IPS DF 19.7 (cell line): ENCODE data around the gene HSDL1.

Source experiments
- DNase-seq: peaks from one replicate; pipeline ENCODE4 v3.0.0-alpha.2; 2013; ENCODE audit warnings: low read depth, low spot score

The HSDL1 gene

DNA sequence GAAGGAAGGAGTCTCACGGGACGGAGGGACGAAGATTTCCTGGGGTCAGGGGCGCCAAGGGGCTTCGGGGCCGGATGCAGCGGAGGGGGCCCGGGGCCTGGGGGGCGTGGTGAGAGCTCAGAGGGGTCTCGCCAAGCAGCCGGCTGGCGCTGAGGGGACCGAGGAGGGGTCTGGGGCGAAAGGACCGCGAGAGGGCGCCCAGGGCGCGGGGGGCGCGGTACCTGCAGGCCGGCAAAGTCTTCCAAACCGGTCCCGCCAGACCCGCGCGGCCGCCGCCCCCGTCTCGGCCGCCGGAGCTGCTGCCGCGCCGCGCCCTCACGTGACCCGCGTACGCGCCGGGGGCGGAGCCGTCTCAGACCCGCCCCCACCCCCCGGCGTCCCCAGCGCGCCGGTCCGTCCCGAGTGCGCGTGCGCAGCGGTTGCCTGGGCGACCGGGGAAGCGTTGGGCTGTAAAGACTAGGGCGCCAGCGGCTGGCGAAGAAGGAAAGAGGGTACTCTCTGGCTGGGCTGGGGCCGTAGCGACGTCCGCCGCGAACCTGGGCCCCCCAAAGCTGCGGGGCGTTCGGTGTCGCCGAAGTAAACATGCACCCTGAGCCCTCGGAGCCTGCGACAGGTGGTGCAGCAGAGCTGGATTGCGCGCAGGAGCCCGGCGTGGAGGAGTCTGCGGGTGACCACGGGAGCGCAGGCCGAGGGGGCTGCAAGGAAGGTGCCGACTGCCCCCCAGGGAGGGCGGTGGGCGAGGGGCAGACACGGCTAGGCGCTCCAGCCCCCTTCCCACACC, at the start of gene HSDL1, which contains the start of gene DNAAF1:
HSDL1 (minus strand) TSS at position 319 of the 781 bp plus-strand sequence. CDS start 13,856 bp downstream, outside the sequence.
DNAAF1 (plus strand) TSS at position 450 of the 781 bp plus-strand sequence; CDS start at position 583, 133 bp downstream.
- no peak for DNase-seq

DNA sequence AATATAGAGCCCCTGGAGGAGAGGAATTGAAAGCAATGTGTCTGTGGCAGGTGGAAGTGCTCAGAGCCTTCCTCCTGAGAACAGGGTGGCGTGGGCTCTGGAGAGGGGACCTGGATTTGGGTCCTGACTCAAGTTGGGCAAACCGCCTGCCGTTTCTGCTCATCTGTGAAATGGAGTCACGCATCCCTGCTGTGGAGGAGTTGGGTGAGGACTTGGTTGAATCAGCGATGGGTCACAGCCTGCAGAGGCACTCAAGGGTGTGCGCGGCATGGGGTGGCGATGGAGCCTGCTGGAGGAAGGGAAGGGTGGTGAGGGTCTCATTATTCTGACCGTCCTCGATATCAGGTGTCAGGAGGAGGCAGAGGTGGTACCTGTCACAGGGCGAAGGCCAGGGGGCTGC, 49.0 kb upstream of the HSDL1 start:
- DNase-seq = no peak

DNA sequence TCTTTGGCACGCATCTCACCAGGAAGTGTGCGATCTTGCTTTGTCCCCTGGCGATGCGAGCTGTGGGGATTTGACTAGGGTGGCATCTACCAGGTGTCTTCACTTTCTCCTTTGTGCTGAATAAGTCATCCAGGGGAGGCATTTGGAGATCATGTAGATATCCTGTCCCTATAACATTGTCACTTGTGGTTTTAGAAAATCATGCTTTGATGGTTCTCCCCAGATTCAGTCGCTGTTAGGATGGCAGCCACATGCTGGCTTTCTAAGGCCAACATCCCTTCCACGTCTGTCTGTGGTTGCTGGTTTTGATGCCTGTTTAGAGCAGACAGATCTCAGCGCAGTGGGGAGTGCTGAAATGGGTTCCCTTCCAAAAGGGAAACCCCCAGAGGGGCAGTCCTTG, 48.5 kb upstream of the HSDL1 start:
- no peak for DNase-seq

DNA sequence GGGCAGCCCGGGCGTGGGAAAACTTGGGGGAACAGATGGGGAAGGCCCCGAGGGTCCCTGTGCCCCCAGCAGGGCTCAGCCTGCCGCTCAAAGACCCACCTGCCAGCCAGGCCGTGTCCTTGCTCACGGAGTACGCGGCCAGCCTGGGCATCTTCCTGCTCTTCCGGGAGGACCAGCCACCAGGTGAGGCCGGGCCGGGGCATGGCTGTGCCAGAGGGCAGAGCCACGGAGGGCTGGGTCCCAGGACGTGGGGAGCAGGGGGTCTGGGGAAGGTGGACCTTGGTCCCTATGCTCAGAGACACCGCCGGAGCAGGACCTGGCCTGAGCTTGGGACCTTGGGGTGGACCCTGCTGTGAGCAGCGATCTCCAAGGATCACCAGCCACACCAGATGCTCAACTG, 46.5 kb upstream of the HSDL1 start:
- DNase-seq = no peak

- peak; percentile 47 for DNase-seq
These were observed 45.9 kb upstream of the HSDL1 start, which contains the start of gene ADAD2 for GRCh38 chr16:84190731-84191388. Gene ADAD2 (plus strand): TSS chr16:84191157. CDS start chr16:84191231, 74 bp downstream.

DNA sequence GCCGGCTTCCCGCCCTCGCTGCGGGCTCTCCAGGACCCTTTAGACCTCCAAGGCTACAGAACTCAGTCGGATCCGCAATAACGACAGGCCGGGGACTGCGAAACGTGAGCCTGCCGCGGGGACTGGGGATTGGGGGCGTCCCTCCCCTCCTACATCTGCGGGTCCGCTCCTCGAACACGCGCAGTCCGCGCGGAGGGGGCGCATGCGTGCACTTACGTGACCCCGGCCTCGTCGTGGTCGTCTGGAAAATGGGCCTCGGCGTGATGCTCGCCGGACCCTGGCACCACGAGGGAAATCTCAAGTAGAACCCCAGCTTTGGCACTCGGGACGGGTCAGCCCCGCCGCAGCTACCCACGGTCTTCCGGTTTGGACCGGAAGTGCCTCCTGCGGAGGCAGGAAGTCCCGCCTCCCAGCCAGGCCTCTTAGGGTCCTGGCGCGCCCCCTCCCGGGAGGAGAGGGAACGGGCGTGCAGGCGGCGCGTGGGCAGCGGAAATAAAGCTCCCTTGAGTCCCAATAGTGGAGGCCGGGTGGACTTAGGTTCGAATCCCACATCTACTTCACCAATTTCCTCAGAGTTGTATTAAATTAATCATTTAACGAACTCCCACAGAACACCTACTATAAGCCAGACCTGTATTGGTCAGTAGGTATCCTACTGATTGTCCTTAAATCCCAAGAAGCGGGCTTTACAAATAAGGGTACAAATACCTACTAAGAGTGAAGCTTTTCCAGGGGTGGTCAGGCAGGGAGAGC, 41.9 kb upstream of the HSDL1 start, which contains the start of gene TAF1C:
TAF1C (minus strand) TSS at position 373 of the 753 bp plus-strand sequence. CDS start 2,069 bp downstream, outside the sequence.
- DNase-seq = peak; percentile 48

DNA sequence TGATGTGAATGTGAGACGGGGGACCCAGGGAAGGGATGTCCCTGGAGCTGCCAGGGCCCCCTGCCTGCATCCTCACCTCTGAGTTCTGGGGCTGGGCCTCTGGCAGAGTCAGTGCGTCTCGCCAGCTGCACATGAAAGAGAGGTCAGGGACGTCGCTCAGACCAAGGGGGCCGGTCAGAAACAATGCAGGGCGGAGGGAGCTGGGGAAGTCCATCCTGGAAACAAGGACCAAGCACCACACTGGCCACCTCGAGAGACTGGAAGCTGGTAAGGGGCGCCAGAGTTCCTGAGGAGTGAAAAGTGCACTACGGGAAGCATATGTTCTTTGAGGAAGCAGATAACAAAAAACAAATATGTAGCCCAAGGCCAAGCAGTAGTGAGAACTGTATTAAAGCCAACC, 39.8 kb upstream of the HSDL1 start:
- DNase-seq = no peak

DNA sequence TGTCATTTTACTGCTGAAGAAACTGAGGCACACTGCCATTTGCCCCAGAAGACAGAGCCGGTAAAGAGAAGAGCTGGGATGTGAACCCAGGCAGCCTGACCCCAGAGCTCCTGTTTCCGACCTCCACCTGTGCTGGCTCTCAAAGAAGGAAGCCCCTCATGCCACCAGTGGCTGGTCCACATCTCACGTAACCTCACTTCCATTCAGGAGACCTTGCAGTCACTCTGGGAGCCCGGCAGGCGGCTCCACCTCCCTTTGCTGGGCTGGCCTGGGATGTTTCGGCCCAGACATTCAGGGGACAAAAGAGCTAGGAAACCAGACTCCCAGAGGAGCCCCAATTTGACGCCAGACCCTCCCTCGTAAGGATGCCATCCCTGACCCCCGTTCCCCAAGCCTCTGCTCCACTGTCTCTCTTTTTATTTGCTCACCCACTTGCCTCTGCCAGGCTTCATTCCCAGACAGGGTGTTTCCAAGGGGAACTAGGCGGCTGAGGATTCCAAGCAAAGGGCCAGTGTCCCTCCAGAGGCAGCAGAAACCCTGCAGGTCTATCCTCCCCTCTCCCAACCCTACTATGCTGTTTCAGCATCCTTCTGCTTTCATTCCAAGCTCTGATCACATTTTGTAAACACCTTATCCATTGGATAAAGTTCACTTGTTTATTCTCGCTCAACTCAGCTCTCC, 39.1 kb upstream of the HSDL1 start:
- DNase-seq = no peak

GRCh38 chr16:84183572-84183875, 38.5 kb upstream of the HSDL1 start:
- no peak for DNase-seq

GRCh38 chr16:84182680-84183571, 37.9 kb upstream of the HSDL1 start:
- DNase-seq = no peak

DNA sequence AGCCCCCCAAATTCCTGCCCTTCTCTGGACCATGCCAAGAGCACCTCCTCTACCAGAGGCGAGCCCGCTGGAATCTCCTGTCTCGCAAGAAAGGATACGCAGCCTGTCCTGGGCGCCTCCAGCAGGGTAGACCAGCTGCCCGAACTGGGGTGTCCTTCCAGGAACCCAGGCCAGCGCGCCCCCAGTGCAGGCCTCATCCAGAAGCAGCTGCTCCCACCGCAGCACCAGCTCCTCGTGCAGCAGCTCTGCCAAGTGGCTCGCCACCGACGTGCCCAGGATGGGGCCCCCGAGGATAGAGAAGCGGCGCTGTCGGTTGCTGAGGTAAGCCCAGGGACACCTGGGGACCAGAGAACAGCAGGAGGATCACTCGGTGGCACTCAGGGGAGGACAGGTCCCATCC, 37.1 kb upstream of the HSDL1 start:
- no peak for DNase-seq

GRCh38 chr16:84181144-84181915, 36.4 kb upstream of the HSDL1 start:
- no peak for DNase-seq

DNA sequence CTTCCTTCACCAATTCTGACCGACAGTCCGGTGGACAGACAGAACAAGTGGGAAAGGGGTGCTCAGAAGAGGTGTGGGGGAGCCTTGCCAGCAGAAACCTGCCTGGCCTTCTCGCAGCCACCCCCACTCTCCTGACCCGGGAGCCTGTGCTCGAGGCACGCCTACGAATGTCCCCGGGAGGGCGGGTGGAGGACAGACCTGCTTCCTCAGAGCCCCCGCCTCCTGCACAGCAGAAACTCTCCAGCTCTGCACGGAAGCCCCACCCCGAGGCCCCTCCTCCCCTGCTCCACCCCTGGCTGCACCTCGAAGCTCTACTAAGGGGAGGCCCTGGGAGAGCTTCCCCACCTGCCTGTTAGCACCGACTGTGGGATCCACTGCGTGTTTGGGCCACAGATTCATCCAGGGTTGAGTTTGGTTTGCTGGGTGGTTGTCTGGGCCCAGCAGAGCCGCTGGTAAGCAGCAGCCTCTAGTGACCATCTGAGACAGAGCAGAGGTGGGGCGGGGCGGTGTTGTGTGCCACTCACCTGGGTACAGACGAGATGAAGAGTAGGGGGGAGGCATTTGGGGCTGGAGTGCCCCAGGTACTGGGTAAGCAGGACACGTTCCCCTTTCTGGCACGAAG, 35.7 kb upstream of the HSDL1 start:
- DNase-seq = no peak

- DNase-seq = no peak
These were observed 34.8 kb upstream of the HSDL1 start for GRCh38 chr16:84179612-84180320.

DNA sequence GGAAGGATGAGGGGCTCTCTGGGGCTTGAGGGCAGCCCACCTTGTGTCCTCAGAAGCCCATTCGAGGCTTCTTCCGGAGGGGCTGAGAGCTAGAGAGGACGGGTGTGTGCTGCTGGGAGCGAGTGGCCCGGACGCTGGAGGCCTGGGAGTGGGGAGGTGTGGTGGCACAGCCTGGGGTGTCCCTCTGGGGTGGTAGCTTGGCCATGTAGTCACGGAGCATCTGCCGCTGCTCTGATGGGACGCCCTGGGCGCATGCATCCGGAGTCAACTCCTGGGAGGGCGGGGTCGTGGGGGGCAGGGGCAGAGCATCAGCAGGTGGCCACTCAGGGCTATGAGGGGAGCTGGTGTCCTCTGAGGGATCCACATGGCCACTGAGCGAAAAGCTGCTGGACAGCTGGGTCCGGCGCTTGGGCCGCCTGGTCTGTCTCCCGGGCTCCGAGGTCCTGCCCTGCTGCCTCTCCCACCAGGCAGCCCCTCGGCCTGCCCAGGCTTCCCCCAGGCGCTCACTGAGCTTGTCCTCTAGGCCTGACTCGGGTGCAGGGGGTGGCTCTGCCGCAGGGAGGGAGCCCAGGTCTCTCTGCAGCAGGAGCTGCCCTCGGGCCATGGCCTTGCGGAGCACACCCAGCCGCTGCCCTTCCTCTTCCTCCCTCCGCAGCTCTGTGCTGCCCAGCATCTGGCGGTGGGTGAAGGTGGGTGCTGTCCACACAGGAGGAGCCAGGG, 34.1 kb upstream of the HSDL1 start:
- DNase-seq = no peak

DNA sequence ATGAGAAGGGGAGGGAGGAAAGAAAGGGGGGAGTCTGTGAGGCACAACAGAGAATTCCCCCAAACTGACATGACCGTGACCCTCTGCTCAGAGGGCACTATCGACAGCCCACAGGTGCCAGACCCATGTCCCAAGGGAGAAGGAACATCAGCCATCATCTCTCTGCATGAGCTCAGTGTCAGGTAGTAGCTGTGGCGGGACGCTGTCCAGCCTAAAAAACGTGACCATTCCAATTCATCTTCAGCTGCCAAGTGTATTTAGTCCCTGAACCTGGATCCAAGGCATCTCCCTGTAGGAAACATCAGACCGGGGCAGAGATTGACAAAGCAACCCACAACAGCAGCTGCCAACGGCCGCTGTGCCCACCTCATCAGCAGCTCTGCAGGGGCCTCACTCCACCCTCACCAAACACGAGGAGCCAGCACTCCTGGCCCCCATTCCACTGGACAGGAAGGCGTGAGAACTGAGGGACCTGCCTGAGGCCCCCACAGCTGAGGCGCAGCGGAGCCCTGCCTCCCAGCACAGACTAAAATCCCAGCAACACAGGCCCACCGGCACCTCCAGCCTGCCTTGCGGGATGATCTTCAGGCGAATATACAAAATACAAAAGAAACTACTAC, 33.3 kb upstream of the HSDL1 start:
- no peak for DNase-seq

DNA sequence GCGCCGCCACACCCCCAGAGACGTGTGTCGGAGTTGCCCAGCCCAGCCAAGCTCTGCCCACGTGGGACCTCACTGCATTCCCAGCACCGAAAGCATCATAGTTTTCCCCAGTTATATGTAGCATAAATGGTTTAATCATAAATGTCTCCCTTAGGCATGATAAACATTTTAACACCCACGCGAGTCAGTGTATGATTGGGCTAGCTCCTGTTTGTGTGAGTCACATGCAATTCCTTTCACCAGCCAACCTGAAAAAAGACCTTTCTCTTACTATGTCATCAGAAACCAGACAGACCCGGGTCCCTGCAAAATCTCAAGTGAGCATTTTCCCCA, 32.7 kb upstream of the HSDL1 start:
- DNase-seq = no peak
